GM18511 (cell line): Measurements from ENCODE around the gene ARHGEF4.

Experiments
- ATAC-seq: cut with Tn5 transposase; IDR thresholded peaks from one replicate; pipeline ENCODE4 v1.9.1; 2021; ENCODE audit warnings: mild to moderate bottlenecking, moderate library complexity; ENCODE audit not compliant: unreplicated experiment

ARHGEF4 gene

GRCh38 chr2:130819226-130819607 lies 17.5 kb upstream of the ARHGEF4 start:
- no peak for ATAC-seq

- ATAC-seq = no peak
These were observed 17.0 kb upstream of the ARHGEF4 start for GRCh38 chr2:130819608-130820278.

GRCh38 chr2:130820279-130820861 lies 16.3 kb upstream of the ARHGEF4 start:
- no peak for ATAC-seq

- no peak for ATAC-seq
These were observed 14.8 kb upstream of the ARHGEF4 start for GRCh38 chr2:130821867-130822266.

- ATAC-seq = no peak
These were observed 13.9 kb upstream of the ARHGEF4 start for GRCh38 chr2:130822766-130823165.

- peak; percentile 19 for ATAC-seq
These were observed 13.4 kb upstream of the ARHGEF4 start for GRCh38 chr2:130823171-130823885.

- ATAC-seq = peak; percentile 18
These were observed 12.7 kb upstream of the ARHGEF4 start for GRCh38 chr2:130823886-130824491.

- ATAC-seq = peak; percentile 94
These were observed 12.1 kb upstream of the ARHGEF4 start for GRCh38 chr2:130824492-130825061.

DNA sequence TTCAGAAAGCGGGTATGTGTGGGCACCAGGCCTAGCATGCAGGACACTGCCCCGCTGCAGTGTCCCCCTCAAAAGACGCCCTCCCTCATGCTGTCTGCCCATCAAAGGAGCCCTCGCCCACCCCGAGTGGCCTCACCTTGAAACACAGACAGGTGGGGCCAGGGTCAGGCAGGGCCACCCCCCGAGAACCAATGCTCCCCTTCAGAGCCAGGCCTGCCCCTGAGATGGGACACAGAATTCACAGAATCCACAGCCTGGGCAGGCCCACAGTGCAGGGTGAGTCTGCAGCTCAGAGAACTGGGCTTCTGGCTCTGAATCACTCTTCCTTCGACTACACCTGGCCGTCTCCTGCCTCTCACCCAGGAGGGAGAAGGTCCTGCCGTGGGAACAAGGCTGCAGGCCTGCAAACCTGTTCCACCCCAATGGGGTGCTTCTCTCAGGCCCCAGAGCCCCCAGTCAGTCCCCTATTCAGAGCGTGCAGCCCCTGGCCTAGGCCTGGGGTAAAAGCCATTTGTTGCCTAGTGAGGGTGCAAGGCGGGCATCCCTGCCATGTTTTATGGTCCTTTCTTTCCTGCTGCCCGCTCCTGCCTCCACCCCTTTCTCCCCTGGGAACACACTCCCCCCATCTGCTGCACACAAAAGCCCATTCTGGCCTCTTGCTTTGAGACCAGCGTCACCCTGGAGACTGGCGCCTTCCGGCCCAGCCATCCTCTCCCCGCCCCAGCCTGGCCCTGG lies 11.3 kb upstream of the ARHGEF4 start:
- no peak for ATAC-seq

- ATAC-seq = no peak
These were observed 10.8 kb upstream of the ARHGEF4 start for GRCh38 chr2:130825966-130826253.

DNA sequence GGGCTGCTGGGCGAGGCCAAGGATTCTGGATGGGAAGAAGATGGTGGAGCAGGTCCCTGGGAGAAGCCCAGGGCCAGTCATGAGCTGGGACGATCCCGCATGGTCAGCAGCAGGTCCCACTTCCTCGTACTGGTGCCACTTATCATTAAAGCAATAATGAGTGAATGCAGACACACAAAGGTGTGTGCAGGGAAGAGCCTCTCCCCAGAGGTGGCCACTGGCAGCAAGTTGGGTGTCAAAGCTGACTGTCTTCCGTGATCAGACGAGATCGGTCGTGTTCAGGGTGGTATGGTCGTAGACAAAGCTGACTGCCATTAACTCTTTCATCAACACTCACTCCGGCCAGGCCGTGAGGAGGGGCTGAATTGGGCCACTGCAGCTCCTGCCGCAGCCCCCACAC lies 10.3 kb upstream of the ARHGEF4 start:
- no peak for ATAC-seq

- no peak for ATAC-seq
These were observed 9.8 kb upstream of the ARHGEF4 start for GRCh38 chr2:130826821-130827501.

DNA sequence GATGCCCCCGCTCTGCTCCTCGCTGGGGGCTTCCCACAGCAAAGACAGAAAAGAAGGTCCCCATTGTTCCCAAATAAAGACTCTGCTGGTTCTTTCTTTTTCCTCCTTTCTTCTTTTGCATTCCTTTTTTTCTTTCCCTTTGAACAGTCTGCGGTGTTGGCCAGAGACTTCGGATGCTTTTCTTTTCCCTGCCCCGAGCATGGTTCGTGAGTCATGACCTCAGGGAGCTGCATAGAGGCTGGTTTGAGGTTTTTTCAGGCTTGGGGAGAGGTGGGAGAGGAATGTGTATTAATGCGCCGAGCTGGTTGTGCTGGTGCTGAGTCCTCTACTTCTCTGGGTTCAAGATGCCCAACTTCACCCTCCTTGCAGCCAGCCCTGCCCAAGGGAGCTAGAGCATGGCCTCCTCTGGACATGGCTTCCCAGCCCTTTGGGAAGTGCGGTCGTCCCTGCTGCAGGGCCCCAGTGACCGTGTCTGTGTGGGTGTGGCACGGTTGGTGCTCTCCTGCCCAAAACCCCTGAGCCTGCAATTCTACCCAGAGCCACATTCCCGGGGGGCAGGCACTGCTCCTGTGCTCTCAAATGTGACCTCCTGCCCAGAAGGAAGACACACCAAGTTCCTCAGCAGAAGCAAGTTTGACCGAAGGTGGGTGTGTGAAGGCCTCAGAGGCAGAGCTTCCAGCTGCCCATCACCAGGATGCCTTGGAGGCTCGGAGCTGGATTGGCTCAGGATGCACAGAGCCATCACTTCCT lies 9.0 kb upstream of the ARHGEF4 start:
- no peak for ATAC-seq

GRCh38 chr2:130828461-130828860 lies 8.3 kb upstream of the ARHGEF4 start:
- ATAC-seq = no peak

- no peak for ATAC-seq
These were observed 7.7 kb upstream of the ARHGEF4 start for GRCh38 chr2:130829015-130829414.

DNA sequence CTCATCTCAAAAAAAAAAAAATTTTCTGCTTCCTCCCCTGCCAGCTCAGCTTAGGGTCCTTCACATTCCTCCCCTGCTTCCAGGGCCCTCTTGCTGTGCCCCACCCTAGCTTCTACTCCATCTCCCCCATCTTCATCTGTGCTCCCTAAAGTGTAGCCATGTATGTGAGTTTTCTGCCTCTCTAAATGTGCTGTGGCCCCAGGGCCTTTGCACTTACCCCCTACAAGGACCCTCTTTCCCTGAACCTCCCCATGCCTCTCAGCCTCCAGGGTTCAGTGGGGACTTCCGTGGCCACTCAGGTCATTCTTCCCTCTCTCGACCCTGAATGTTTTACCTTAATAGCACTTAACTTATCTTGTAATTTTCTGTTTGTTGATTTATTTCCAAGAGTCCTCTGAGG lies 6.2 kb upstream of the ARHGEF4 start:
- ATAC-seq = no peak

DNA sequence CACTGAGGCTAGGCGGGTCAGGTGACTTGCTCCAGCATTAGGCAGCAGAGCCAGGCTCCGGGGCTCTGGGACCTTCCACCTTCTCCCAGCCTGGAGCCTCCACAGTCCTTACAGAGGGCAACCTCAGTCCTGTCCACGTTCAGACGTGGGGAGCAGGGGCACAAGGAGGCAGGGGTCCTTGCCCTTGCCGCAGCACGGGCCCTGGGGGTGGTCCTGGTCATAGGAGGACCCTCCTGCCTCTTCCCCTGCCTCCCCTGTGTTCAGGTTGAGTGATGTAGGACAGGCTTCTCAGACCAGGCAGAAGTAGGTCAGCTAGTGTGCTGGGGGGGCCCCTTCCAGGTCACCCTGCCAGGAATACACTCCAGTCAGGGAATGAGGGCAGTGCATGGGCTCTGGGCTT lies 5.4 kb upstream of the ARHGEF4 start:
- ATAC-seq = no peak

GRCh38 chr2:130832296-130832940 lies 4.3 kb upstream of the ARHGEF4 start:
- ATAC-seq = no peak
